Lung microvascular endothelial cell (primary cell): Measurements from ENCODE around the gene REEP2. TPM values are rescaled to one million over a fixed set of nuclear protein-coding genes. Genes with fewer than 3 reads are reported as not detected.

ENCODE experiments used
- total RNA-seq: library from RNA; depleted of rRNA; stranded (reverse); fragments of >200 nt; gene quantifications from 2 replicates; pipeline ENCODE4 v1.2.1, GENCODE V29; 2014

Gene REEP2
- total RNA-seq, 1 donor from 2014 or later: 0.40 TPM

Other genes starting within 250 kb of the REEP2 start
- 22.7 and 28.4 TPM in 2 replicates for gene CDC23, start 225.7 kb upstream of the REEP2 start, total RNA-seq
- not detected in 2 replicates for gene GFRA3, start 164.4 kb upstream of the REEP2 start, total RNA-seq
- 0.79 and 3.9 TPM in 2 replicates for gene CDC25C, start 107.3 kb upstream of the REEP2 start, total RNA-seq
- gene FAM53C, start 100.8 kb upstream of the REEP2 start, total RNA-seq: 29.2 and 31.5 TPM in 2 replicates
- gene KDM3B, start 86.4 kb upstream of the REEP2 start, total RNA-seq: 37.3 and 41.9 TPM in 2 replicates
- 0.44 and 4.8 TPM in 2 replicates for gene EGR1, start 26.4 kb downstream of the REEP2 start, total RNA-seq
- gene ETF1, start 104.2 kb downstream of the REEP2 start, total RNA-seq: 71.3 and 76.0 TPM in 2 replicates
- 156 and 187 TPM in 2 replicates for gene HSPA9, start 136.3 kb downstream of the REEP2 start, total RNA-seq